Keratinocyte (primary cell): ENCODE results near the gene ITPA. TPM values are rescaled to one million over a fixed set of nuclear protein-coding genes. Genes with fewer than 3 reads are reported as not detected.

ENCODE experiments used
- DNase-seq: peaks from one replicate; pipeline ENCODE4 v3.0.0-alpha.2; 2011; ENCODE audit warnings: low read depth, missing footprints, low spot score
- FAIRE-seq: peaks from 2 replicates; lab custom pipeline; 2011; peaks lifted over from hg19 to GRCh38; lab: Jason Lieb, UNC
- H2AFZ ChIP-seq: 2 replicates; pipeline ENCODE4 v1.6.0; 2012; ENCODE audit warnings: low read length, control low read depth, inconsistent platforms; ENCODE audit not compliant: control insufficient read depth
- H3K27ac ChIP-seq: 2 replicates; pipeline ENCODE4 v1.5.1; 2011; ENCODE audit warnings: low read length; ENCODE audit not compliant: control insufficient read depth, insufficient read depth
- H3K27me3 ChIP-seq: 3 replicates; pipeline ENCODE4 v1.6.0; 2011; ENCODE audit warnings: low read length; ENCODE audit not compliant: control insufficient read depth, insufficient read depth; ENCODE audit errors: extremely low read depth
- H3K36me3 ChIP-seq, 2 experiments: 2 replicates in 1 of 2; 3 replicates in 1 of 2; pipeline ENCODE4 v1.5.1; 2011; ENCODE audit warnings: low read length in 2 of 2, mild to moderate bottlenecking in 1 of 2; ENCODE audit not compliant: control insufficient read depth in 2 of 2, insufficient read depth in 2 of 2; ENCODE audit errors: extremely low read depth in 1 of 2
- H3K4me1 ChIP-seq: 3 replicates; pipeline ENCODE4 v1.5.1; 2011; ENCODE audit warnings: low read length; ENCODE audit not compliant: control insufficient read depth, insufficient read depth; ENCODE audit errors: extremely low read depth
- H3K4me2 ChIP-seq: 3 replicates; pipeline ENCODE4 v1.6.0; 2011; ENCODE audit warnings: low read depth, low read length; ENCODE audit not compliant: control insufficient read depth, insufficient read depth; ENCODE audit errors: extremely low read depth
- H3K4me3 ChIP-seq, 3 experiments: fragments of 200-600 bp in 1 of 3; sonication (generic) in 1 of 3; 2 replicates in 2 of 3; 3 replicates in 1 of 3; pipeline ENCODE4 v1.5.1; 2011 to 2016; ENCODE audit warnings: low read length in 3 of 3, mild to moderate bottlenecking in 3 of 3, control low read depth in 2 of 3, inconsistent platforms in 1 of 3, low read depth in 1 of 3, mixed read lengths in 1 of 3, mixed run types in 1 of 3, moderate library complexity in 1 of 3; ENCODE audit not compliant: control insufficient read depth in 2 of 3, insufficient read depth in 2 of 3; ENCODE audit errors: extremely low read depth in 1 of 3
- H3K79me2 ChIP-seq: 2 replicates; pipeline ENCODE4 v1.6.0; 2012; ENCODE audit warnings: low read length; ENCODE audit not compliant: control insufficient read depth, insufficient read depth
- H3K9ac ChIP-seq: 3 replicates; pipeline ENCODE4 v1.6.0; 2011; ENCODE audit warnings: low read length; ENCODE audit not compliant: control insufficient read depth, insufficient read depth; ENCODE audit errors: extremely low read depth
- H3K9me1 ChIP-seq: 3 replicates; pipeline ENCODE4 v1.6.0; 2011; ENCODE audit warnings: low read length; ENCODE audit not compliant: control insufficient read depth, insufficient read depth; ENCODE audit errors: extremely low read depth
- H3K9me3 ChIP-seq: 2 replicates; pipeline ENCODE4 v1.5.1; 2012; ENCODE audit warnings: low read depth, low read length; ENCODE audit not compliant: control insufficient read depth
- H4K20me1 ChIP-seq: 3 replicates; pipeline ENCODE4 v1.6.0; 2011; ENCODE audit warnings: low read length; ENCODE audit not compliant: control insufficient read depth, insufficient read depth; ENCODE audit errors: extremely low read depth
- CTCF ChIP-seq, 3 experiments: IDR thresholded peaks in 1 of 3; conservative IDR thresholded peaks in 1 of 3; optimal IDR thresholded peaks in 1 of 3; 2 replicates in 2 of 3; 3 replicates in 1 of 3; pipeline versions ENCODE3 to v1.5.1; 2011; ENCODE audit warnings: low read length in 3 of 3, mild to moderate bottlenecking in 3 of 3, moderate library complexity in 2 of 3, control low read depth in 1 of 3, inconsistent platforms in 1 of 3; ENCODE audit not compliant: insufficient read depth in 2 of 3; ENCODE audit errors: extremely low read depth in 1 of 3
- EZH2 ChIP-seq: IDR thresholded peaks from one replicate; pipeline ENCODE4 v1.6.1; 2012; ENCODE audit warnings: inconsistent platforms, mild to moderate bottlenecking, low read length, moderate library complexity
- dilution Hi-C: fragments of 300-500 bp; cut with MboI; formaldehyde crosslinking; loops from one replicate; pipeline ENCODE4 v1.7.0; 2020; ENCODE audit warnings: low sequenced_read_pairs; ENCODE audit not compliant: extremely low pct_ligation_motif_present
- polyA plus RNA-seq, 5 experiments: library from polyadenylated mRNA; depleted of rRNA in 3 of 5; stranded (reverse) in 3 of 5; stranded (forward) in 1 of 5; unstranded in 1 of 5; fragments of >200 nt; gene quantifications; 1 replicate in 1 of 5; 2 replicates in 3 of 5; 3 replicates in 1 of 5; pipeline versions ENCODE4 v1.2.1 to v1.2.3, GENCODE V29; 2011 to 2012; ENCODE audit warnings: missing spikeins in 2 of 5, low read depth in 1 of 5, low replicate concordance in 1 of 5

ITPA gene
- polyA plus RNA-seq, 1 donor (not counting 4 experiments of a cell fraction or from before 2014, with no cell fraction given), result 40.5 TPM

- H3K9me3 ChIP-seq, result no peaks in the 10 kb centered on the region
- no peak overlapping the region for H3K4me2 ChIP-seq
- H3K4me1 ChIP-seq, result peaks cover 7% of the 10 kb centered on the region
- H3K9me1 ChIP-seq, result no peaks in the 10 kb centered on the region
- H4K20me1 ChIP-seq, result no peaks in the 10 kb centered on the region
- no peak for DNase-seq
- H3K27me3 ChIP-seq, result no peaks in the 10 kb centered on the region
- H3K4me3 ChIP-seq, result no peak overlapping the region
- TF ChIP-seq EZH2 (no peak), CTCF (optimal IDR thresholded peaks at IDR 0.05 in 1 of 3, IDR thresholded peaks at IDR 0.05 in 1 of 3, conservative IDR thresholded peaks at IDR 0.05 in 1 of 3; ENCODE audit: extremely low read depth in 1 of 3, insufficient read depth in 2 of 3, low read length in 3 of 3) (no peak)
- H3K79me2 ChIP-seq, result no peaks in the 10 kb centered on the region
- peaks cover 0 to 2% of the 10 kb centered on the region in 2 experiments for H3K36me3 ChIP-seq
- no peak overlapping the region for H2AFZ ChIP-seq
- FAIRE-seq, result no peak
- dilution Hi-C loops, result no loop called here
- no peak overlapping the region for H3K27ac ChIP-seq
- H3K9ac ChIP-seq, result no peak overlapping the region
Measured at GRCh38 chr20:3244613-3245012, 35.3 kb downstream of the ITPA start.

GRCh38 chr20:3245156-3245555 lies 35.9 kb downstream of the ITPA start:
- Histone ChIP-seq H3K4me2 (no peak overlapping the region), H3K36me3 (peaks cover 0 to 2% of the 10 kb centered on the region in 2 experiments), H3K27me3 (no peaks in the 10 kb centered on the region), H3K9ac (no peak overlapping the region), H3K79me2 (no peaks in the 10 kb centered on the region), H3K9me3 (no peaks in the 10 kb centered on the region), H3K9me1 (no peaks in the 10 kb centered on the region), H3K27ac (no peak overlapping the region), H2AFZ (no peak overlapping the region), H3K4me1 (peaks cover 5% of the 10 kb centered on the region), H4K20me1 (no peaks in the 10 kb centered on the region), H3K4me3 (no peak overlapping the region)
- FAIRE-seq, result no peak
- dilution Hi-C loops, result no loop called here
- TF ChIP-seq EZH2 (no peak), CTCF (optimal IDR thresholded peaks at IDR 0.05 in 1 of 3, IDR thresholded peaks at IDR 0.05 in 1 of 3, conservative IDR thresholded peaks at IDR 0.05 in 1 of 3; ENCODE audit: extremely low read depth in 1 of 3, insufficient read depth in 2 of 3, low read length in 3 of 3) (no peak)
- DNase-seq, result no peak
